Measurements from ENCODE around the gene TBCE.

DNA sequence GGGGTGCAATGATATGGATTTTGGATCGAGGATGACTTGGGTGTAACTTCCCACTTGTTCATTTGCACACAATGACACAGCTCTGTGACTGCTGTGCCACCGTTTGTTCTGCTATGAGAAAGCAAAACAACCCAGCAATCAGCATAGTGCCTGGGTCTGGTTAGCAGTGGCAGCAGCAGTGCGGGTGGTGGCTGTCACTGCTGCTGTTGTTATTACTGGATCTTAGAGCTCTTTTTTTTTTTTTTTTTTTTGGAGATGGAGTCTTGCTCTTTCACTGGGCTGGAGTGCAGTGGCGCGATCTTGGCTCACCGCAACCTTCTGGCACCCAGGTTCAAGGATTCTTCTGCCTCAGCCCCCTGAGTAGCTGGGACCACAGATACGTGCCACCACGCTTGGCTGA lies 56.9 kb downstream of the TBCE start:
- TF ChIP-seq EZH2 (IDR thresholded peaks at IDR 0.05; ENCODE audit: insufficient read depth, poor library complexity, severe bottlenecking) = no peak
- TF ChIP-seq EZH2phosphoT487 (IDR thresholded peaks at IDR 0.05; ENCODE audit: insufficient read depth, low read depth) = no peak
